ENCODE data around the gene SERPINB11.
"Not testable (repeated sequence)": the region's sequence is repeated elsewhere in the genome, so short reads cannot be mapped to it uniquely, and the experiment has no call there.

Gene SERPINB11

GRCh38 chr18:63757541-63757940, 54.8 kb downstream of the SERPINB11 start:
- TF ChIP-seq CTCF (IDR thresholded peaks at IDR 0.05; ENCODE audit: extremely low read depth, missing control alignments), result no peak
- DNase-seq (ENCODE audit: low spot score), result no peak

- TF ChIP-seq CTCF (IDR thresholded peaks at IDR 0.05; ENCODE audit: extremely low read depth, missing control alignments), result no peak
- DNase-seq (ENCODE audit: low spot score), result no peak
Observed at GRCh38 chr18:63758615-63759240, 56.0 kb downstream of the SERPINB11 start.

DNA sequence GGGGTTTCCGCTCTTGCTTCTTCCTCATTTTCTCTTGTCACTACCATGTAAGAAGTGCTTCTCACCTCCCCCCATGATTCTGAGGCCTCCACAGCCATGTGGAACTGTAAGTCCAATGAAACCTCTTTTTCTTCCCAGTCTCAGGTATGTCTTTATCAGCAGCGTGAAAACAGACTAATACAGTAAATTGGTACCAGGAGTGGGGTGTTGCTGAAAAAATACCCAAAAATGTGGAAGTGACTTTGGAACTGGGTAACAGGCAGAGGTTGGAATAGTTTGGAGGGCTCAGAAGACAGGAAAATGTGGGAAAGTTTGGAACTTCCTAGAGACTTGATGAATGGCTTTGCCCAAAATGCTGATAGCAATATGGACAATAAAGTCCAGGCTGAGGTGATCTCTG, 57.0 kb downstream of the SERPINB11 start:
- DNase-seq (ENCODE audit: low spot score), result not testable (repeated sequence)

DNA sequence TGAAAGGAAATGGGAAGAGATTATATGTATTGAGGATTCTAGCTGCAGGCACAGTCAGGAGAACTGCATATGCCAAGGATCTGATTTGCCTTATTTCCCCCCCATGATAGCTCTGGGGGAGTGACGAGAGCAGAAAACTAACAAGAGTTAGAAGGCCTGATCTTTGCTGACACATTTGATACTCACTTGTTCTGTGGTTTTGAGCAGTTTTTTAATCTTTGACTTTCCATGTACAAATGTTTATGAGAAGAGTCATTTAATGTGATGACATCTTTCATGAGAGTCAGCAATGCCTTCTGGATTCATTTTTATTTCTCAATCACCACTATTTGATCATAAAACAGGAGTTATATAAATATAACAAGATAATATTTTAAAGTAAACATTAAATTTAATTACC, 59.8 kb downstream of the SERPINB11 start:
- no peak for TF ChIP-seq CTCF (IDR thresholded peaks at IDR 0.05; ENCODE audit: extremely low read depth, missing control alignments)
- DNase-seq (ENCODE audit: low spot score), result no peak

DNA sequence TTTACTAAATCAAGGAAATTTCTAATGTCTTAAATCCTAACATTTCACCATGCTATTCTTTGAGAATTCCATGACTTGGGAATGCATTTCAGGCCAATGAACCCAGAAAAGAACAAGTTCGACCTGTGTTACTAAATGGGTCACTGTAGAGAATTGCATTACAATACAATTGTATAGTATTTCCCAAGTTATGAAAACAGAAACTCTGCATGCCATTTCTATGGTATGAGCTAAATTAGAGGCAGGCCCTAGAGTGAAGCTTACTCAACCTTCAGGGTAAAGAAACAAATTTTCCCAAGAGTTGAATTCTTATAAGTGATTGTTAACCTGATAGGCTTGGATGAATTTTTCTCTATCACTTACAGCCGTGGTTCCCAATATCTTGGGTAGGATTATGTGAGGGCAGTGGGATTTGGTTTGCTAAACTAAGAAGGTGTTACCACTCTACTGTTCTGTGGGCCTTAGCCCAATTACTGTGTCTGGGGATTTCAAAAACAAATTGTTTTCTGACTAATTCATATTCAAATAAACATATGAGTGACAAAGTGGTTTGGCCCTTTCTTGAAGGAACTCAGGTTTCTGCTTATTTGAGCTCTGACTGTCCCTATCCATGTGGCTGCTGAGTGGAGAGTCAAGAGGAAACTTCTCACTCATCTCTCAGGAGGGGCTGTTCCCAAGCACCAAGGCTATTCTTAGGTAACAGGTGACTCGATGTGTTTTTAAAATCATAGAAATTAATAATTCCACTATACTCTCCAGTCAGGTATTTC, 61.3 kb downstream of the SERPINB11 start:
- TF ChIP-seq CTCF (IDR thresholded peaks at IDR 0.05; ENCODE audit: extremely low read depth, missing control alignments), result no peak

DNA sequence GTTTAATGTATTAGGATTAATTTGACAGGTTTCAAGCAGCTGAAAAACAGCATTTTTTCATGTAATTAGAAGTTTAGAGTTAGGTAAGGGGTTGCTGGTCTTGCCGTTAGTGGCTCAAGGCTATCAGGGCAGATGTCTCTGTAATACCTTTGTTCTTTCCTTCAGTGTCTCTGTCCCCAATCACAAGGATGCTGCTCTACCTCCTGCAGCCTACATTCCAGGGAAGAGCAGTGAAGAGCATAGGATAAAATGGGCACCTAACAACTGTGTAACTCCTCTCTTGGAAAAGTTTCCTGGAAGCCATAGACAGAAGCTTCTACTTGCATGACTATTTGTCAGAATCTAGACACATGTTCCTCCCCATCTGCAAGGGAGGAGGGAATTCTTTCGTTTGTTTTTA, 63.1 kb downstream of the SERPINB11 start:
- no peak for TF ChIP-seq CTCF (IDR thresholded peaks at IDR 0.05; ENCODE audit: extremely low read depth, missing control alignments)
- DNase-seq (ENCODE audit: low spot score), result no peak

More for the DNA sequence above, 61.3 kb downstream of the SERPINB11 start:
- no peak for DNase-seq (ENCODE audit: low spot score)
